ENCODE results near the gene AR. TPM values are rescaled to one million over a fixed set of nuclear protein-coding genes. Genes with fewer than 3 reads are reported as not detected.
A peak's percentile ranks its signal among the peaks of the same experiment; 100 is the strongest.

The AR gene, protein sequence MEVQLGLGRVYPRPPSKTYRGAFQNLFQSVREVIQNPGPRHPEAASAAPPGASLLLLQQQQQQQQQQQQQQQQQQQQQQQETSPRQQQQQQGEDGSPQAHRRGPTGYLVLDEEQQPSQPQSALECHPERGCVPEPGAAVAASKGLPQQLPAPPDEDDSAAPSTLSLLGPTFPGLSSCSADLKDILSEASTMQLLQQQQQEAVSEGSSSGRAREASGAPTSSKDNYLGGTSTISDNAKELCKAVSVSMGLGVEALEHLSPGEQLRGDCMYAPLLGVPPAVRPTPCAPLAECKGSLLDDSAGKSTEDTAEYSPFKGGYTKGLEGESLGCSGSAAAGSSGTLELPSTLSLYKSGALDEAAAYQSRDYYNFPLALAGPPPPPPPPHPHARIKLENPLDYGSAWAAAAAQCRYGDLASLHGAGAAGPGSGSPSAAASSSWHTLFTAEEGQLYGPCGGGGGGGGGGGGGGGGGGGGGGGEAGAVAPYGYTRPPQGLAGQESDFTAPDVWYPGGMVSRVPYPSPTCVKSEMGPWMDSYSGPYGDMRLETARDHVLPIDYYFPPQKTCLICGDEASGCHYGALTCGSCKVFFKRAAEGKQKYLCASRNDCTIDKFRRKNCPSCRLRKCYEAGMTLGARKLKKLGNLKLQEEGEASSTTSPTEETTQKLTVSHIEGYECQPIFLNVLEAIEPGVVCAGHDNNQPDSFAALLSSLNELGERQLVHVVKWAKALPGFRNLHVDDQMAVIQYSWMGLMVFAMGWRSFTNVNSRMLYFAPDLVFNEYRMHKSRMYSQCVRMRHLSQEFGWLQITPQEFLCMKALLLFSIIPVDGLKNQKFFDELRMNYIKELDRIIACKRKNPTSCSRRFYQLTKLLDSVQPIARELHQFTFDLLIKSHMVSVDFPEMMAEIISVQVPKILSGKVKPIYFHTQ
- total RNA-seq, result 1.2 and 2.2 TPM in 2 replicates

DNA sequence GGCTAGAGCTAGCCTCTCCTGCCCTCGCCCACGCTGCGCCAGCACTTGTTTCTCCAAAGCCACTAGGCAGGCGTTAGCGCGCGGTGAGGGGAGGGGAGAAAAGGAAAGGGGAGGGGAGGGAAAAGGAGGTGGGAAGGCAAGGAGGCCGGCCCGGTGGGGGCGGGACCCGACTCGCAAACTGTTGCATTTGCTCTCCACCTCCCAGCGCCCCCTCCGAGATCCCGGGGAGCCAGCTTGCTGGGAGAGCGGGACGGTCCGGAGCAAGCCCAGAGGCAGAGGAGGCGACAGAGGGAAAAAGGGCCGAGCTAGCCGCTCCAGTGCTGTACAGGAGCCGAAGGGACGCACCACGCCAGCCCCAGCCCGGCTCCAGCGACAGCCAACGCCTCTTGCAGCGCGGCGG lies at the start of gene AR:
AR (plus strand) TSS at position 204 of the 400 bp plus-strand sequence. CDS start 1,126 bp downstream, outside the sequence.
- DNase-seq (ENCODE audit: low read depth in 2 of 2), result peak; percentile 33 to 43

DNA sequence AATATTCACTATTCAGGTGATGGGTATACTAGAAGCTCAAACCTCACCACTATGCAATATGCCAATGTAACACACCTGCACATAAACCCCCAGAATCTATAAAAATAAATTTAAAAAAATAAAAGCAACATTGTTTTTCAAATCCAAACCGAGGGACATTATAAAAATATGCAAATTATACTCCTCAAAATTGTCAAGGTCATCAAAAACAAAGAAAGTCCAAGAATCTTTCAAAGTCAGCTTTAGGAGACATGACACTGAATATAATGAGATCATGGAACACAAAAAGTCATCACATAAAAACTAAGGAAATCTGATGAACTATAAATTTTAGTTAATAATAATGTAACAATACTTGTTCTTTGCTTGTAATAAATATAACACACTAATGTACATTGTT lies 43.2 kb upstream of the AR start:
- DNase-seq (ENCODE audit: low read depth in 2 of 2), result no peak

DNA sequence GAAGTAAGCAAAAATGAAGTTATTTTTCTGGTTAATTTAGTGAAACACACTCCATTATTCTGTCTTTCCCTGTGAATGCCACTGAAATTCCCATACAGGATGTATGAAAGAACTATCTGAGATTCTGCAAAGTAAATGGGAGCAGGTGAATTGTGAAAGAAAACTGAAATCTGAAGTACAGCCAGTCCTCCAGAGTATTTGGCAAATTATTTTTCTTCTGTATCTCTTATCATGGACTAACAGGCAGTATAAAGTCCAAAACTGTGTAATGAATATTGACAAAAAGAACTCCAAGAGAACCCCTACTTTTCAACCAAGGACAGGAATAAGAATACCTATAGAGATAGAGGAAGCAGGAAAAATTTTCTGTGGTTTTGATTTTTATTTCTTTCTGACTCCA lies 40.8 kb upstream of the AR start:
- DNase-seq (ENCODE audit: low read depth in 2 of 2), result no peak

DNA sequence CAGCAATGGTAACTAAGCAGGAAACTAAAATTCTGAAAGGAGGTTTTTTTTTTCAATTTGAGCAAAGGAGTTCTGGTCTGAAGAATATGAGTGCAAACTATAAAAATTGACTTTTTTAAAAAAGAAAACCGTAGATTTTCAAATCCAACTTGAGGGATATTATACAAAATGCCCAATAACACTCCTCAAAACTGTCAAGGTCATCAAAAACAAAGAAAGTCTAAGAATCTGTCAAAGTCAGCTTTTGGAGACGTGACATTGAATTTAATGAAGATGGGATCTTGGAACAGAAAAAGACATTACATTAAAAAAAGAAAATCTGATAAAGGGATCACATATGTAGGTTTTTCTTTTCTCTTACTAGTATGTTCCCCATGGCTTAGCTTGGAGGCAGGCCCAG lies 40.4 kb upstream of the AR start:
- no peak for DNase-seq (ENCODE audit: low read depth in 2 of 2)

DNA sequence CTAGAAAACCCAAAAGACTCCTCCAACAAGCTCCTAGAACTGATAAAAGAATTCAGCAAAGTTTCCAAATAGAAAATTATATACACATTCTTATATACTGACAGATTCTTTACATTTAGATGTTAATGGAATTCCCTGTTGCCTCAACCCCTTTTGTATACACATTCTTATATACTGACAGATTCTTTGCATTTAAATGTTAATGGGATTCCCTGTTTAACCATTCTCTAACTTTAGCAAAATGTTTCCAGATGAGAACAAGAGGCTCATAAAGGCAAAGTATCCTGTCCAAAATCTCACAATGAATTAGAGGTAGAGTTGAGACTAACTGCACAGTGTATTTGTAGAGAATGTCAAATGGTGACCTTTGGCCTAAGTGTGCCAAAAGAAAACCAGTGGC lies 23.1 kb upstream of the AR start:
- DNase-seq (ENCODE audit: low read depth in 2 of 2), result no peak

DNA sequence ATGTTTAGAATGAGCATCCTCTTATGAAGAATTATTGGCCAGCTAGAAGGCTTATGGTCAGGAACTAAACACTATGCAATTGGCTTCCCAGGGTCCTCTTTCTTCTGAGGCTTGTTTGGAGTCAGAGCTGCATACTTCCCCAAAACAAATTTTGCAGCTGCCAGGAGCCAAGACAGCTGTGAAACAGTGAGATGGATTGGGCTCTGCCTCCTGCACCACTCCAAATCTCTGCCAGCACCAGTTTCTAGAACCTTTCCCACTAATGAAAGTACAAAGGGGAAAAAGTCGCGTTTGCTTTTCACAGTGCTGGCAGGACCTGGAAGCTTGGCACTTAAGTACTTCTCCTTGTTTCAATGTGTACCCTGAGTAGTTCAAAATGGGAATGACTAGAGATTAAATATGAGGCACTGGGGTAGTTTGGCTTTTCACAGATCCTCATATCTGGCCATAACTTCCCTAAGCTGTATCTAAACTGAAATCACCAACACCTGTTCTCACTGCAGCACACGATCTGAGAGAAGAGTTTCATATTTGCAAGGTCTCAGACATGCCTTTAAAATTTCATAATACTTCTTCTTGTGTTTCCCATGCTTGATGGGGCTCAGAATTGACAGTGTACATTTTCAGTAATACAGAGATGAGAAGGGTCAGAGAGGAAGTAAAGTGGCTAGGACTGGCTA lies 20.7 kb upstream of the AR start:
- DNase-seq (ENCODE audit: low read depth in 2 of 2), result no peak

DNA sequence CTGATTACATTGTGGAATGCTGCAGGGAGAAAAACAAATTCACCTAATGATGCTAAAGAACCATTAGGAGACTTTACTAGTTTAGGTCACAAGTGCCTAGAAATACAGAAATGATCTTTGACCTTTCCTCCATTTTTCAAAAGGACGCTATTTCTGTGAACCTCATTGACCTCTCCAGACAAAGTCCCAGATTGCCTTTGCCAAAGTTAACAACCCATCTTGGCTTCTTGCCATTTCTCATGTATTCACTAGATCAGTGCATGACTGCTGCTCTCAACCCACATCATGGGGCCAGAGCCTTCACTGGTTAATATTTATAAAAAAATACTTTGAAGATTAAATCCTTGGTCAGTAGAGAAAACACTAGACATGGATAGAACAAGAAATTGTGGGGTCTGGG lies 19.9 kb upstream of the AR start:
- DNase-seq (ENCODE audit: low read depth in 2 of 2), result peak in 1 of 2 donors; percentile 72

DNA sequence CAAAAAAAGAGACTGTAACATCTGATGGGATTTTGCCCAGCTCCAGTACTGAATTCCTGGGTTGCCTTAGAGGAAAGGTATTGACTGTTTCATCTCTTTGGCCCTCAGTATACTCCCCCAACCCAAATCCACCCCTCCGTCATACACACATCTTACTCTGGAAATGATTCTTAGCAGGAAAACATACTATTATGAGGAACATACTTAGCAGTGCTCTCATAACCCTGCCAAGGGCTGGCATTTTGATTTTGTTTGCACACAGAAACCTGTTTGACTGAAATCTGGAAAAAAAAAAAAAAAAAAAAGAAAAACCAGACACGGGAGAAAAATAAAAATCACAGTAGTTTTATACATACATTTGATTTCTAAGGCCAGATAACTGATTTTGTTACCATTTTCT lies 19.4 kb upstream of the AR start:
- DNase-seq (ENCODE audit: low read depth in 2 of 2), result no peak

DNA sequence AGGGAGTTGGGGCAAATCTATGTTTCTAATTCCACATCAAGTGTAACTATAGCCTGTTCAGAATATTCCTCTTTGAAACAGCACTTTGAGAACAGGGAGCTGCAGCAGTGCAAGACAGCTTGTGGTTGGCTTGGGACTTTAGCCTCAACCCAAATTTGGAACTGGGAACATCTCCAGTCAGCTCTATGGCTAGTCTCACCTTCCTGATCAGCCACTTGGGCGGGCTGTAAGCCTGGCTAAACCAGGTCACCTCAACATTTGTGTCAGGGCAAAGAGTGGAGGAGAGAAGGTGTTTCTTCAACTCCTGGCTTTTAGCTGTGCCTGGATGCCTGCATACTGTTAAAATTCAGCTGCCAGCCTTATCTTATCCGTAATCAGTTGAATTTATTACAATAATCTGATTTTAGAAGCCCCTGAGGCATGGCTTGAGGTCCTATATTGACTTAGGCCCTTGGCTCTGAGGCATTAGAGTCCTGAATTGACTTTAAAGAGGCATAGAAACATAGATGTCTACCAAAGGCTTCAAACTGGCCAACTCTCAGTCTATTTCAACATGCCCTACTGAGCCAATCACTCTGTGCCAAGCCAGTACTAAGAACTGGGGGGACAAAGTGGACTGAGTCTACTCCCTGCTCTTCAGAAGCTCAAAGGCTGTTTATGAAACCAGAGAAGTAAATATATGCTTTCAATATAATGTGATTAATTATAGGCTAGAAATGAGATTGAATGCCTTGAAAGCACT lies 18.7 kb upstream of the AR start:
- DNase-seq (ENCODE audit: low read depth in 2 of 2), result no peak

DNA sequence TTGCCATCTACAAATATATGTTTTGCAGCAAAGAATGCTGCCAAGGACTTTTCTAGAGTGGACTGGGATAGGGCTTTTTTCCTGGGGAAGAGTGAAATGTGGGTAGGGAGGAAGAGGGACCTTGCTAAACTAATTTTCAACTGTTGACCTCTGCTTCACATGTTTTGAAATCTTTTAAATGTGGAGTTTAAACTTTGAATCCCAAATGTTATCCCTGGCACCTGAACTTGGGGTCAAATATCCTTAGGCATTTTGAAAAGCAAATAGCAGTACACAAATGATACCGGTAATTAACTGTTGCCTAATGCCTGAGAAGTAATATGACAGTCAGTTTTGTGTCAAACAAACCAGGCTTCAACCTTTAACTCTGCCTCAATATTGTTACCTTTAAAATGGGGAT lies 7.3 kb upstream of the AR start:
- no peak for DNase-seq (ENCODE audit: low read depth in 2 of 2)

DNA sequence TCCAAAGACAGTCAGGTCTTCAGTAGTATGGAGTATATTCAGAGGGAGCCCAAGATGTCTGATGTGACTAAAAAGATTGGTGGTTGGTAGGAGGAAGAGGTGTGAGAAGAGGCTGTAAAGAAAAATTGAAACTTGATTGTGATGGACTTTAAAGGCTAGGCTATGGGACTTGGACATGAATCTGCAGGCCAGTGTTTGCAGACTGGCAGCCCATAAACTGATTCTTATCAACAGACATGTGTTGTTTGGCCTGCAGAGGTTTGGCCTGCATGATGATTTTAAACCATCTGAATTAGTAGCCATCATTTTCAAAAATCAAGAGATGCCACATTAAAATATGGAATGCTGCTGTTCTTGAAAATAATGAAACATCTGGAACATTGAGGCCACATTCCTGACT lies 5.4 kb upstream of the AR start:
- no peak for DNase-seq (ENCODE audit: low read depth in 2 of 2)

DNA sequence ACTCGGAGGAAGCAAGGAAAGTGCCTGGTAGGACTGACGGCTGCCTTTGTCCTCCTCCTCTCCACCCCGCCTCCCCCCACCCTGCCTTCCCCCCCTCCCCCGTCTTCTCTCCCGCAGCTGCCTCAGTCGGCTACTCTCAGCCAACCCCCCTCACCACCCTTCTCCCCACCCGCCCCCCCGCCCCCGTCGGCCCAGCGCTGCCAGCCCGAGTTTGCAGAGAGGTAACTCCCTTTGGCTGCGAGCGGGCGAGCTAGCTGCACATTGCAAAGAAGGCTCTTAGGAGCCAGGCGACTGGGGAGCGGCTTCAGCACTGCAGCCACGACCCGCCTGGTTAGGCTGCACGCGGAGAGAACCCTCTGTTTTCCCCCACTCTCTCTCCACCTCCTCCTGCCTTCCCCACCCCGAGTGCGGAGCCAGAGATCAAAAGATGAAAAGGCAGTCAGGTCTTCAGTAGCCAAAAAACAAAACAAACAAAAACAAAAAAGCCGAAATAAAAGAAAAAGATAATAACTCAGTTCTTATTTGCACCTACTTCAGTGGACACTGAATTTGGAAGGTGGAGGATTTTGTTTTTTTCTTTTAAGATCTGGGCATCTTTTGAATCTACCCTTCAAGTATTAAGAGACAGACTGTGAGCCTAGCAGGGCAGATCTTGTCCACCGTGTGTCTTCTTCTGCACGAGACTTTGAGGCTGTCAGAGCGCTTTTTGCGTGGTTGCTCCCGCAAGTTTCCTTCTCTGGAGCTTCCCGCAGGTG lies 637 bp downstream of the AR start:
- peak; percentile 22 to 29 for DNase-seq (ENCODE audit: low read depth in 2 of 2)

DNA sequence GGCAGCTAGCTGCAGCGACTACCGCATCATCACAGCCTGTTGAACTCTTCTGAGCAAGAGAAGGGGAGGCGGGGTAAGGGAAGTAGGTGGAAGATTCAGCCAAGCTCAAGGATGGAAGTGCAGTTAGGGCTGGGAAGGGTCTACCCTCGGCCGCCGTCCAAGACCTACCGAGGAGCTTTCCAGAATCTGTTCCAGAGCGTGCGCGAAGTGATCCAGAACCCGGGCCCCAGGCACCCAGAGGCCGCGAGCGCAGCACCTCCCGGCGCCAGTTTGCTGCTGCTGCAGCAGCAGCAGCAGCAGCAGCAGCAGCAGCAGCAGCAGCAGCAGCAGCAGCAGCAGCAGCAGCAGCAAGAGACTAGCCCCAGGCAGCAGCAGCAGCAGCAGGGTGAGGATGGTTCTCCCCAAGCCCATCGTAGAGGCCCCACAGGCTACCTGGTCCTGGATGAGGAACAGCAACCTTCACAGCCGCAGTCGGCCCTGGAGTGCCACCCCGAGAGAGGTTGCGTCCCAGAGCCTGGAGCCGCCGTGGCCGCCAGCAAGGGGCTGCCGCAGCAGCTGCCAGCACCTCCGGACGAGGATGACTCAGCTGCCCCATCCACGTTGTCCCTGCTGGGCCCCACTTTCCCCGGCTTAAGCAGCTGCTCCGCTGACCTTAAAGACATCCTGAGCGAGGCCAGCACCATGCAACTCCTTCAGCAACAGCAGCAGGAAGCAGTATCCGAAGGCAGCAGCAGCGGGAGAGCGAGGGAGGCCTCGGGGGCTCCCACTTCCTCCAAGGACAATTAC lies 1.4 kb downstream of the AR start:
- DNase-seq (ENCODE audit: low read depth in 2 of 2), result peak; percentile 21 to 56

DNA sequence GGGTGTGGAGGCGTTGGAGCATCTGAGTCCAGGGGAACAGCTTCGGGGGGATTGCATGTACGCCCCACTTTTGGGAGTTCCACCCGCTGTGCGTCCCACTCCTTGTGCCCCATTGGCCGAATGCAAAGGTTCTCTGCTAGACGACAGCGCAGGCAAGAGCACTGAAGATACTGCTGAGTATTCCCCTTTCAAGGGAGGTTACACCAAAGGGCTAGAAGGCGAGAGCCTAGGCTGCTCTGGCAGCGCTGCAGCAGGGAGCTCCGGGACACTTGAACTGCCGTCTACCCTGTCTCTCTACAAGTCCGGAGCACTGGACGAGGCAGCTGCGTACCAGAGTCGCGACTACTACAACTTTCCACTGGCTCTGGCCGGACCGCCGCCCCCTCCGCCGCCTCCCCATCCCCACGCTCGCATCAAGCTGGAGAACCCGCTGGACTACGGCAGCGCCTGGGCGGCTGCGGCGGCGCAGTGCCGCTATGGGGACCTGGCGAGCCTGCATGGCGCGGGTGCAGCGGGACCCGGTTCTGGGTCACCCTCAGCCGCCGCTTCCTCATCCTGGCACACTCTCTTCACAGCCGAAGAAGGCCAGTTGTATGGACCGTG lies 2.2 kb downstream of the AR start:
- peak; percentile 29 to 51 for DNase-seq (ENCODE audit: low read depth in 2 of 2)

DNA sequence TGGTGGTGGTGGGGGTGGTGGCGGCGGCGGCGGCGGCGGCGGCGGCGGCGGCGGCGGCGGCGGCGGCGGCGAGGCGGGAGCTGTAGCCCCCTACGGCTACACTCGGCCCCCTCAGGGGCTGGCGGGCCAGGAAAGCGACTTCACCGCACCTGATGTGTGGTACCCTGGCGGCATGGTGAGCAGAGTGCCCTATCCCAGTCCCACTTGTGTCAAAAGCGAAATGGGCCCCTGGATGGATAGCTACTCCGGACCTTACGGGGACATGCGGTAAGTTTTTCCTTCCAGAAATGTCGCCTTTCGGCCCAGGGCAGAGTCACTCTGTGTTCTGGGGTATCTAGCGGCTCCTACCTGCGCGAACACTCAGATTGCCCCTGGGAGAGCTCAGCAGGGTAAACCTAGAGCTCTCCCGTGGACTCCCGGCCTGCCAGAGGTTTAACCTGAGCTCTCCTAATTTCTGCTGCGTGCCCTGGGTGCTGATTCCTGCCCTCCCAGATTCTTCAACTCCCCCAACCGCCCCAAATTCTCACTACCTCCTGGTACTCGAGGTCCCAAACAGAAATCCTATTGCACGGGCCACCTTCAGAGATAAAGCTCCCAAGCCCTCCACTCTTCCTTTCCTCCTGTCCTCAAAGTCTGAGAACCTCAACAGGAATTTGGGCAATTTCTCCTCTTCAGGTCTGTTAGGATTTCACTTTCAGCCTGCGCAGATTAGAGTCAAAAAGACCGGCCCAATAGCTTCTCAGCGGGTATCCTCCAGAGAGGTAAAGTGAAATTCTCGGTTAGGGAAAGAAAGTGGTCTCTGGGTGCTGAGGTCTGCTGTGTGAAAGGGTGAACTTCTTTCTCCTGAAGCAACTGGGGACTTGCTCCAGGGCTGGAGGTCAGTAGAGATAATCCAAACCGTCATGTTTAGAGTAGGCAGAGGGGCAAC lies 2.9 kb downstream of the AR start:
- DNase-seq (ENCODE audit: low read depth in 2 of 2), result peak in 1 of 2 donors; percentile 10

DNA sequence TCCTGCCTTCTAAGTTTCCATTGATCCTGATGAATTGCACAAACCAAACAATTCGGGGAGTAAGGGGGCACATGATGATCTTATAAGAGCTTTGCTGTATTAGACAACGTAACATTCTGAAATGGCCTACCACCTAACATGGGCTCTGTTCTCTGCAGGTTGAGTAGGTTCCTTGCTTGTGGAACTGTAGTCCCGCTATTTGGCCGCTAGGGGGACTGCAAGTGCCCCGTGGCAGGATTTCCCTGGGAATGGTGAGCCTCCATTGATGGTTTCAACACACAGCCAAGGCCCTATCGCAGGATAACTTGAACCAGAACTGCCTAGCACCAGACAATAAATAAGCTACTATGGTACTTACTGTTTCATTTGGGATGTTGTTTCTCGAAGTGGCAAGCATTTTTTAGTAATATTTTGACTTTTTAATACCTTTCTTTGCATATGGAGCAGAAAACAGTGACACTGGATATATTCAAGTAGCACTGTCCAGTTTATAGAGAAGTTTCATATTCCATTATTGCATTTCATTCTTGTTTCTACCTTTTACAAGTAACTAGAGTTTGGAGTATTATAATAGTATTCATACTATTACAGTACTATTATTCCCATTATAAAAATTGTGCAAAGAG lies 11.9 kb downstream of the AR start:
- peak; percentile 55 to 60 for DNase-seq (ENCODE audit: low read depth in 2 of 2)

DNA sequence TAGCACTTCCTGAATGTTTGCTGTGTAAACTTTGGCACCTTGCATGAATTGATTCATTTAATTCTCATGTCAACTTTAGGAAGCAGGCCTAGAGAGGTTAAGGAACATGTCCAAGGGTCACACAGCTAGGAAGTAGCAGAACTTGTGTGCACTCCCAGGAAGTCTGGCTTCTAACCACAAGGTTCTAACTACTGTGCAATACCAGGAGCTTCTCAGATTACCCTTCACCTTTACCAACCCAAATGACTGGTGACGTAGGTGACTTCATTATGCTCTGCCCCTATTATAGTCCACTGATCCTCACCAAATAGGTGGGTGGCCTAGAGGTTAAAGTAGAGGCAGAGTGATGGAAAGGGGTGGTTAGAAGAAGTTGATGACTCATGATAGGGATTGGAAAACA lies 14.4 kb downstream of the AR start:
- DNase-seq (ENCODE audit: low read depth in 2 of 2), result peak in 1 of 2 donors; percentile 51

Data from lung microvascular endothelial cell (primary cell).